Posterior vena cava (tissue), 2 donors: ENCODE data around the gene C6orf136. TPM values are rescaled to one million over a fixed set of nuclear protein-coding genes. Genes with fewer than 3 reads are reported as not detected.
"Not testable (repeated sequence)": the region's sequence is repeated elsewhere in the genome, so short reads cannot be mapped to it uniquely, and the experiment has no call there.

Experiments
- DNase-seq: peaks from one replicate; pipeline ENCODE4 v3.0.0-alpha.2; 2020; ENCODE audit warnings: low spot score
- intact Hi-C, 2 donors: fragments of 100-400 bp; cut with DNase I; formaldehyde crosslinking; loops; one replicate each; pipeline versions ENCODE4 v1.14.1 to v1.14.2; 2022 to 2023
- total RNA-seq, 2 donors: library from RNA; stranded (reverse); fragmentation: NEBNext Ultra II Directional; extraction: Animal tissue kit (Norgen Biotek cat#: 25700); gene quantifications; one replicate each; pipeline ENCODE4 v1.2.1, GENCODE V29; 2021
- donor health status: DM: yes; HTN: yes; CAD: no.
- donor health status: DM: yes; HTN: yes; CAD: no.

C6orf136 gene
- total RNA-seq, 2 donors from 2014 or later: 8.5 to 13.4 TPM

DNA sequence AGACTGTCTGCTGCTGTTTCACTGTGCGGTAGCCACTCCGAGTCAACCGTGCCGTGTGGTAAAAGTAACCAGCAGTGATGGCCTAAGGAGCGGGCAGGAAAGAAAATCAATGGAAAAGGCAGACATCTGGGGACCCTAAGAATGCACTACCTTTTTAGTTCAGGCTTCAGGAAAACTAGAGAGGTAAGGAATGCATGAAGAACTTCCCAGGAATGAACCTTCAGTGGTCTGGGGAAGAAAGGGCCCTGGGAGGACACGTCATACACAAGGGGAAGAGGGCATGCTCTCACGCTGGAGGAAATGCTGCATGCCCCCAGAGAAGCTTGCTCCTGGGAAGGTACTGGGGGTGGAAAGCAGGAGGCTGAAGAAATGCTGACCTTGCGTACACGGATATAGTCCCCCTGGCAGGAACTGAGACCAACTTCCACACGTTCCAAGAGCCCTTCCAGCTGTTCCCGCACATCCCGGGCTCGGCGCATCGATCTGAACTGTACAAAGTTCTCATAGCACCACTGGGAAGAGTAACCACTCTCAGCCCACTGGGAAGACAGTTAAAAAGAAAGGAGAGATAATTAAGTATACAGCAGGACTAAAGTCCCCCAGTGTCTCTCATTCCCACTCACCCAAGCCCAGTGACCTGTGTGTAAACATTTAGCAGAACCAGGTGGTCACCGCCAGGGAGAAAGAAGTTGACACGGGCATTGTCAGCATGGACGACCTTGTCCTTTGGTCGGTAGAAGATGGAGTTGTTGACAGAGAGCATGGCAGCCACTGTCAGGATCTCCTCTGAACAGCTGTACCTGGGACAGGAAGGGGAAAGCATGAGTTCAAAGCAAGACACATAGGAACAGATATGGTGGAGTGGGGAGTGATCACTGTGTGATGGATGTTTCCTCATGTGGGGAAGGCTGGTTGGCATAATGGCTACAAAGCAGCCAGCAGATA lies 8.1 kb downstream of the C6orf136 start:
- no peak for DNase-seq
- intact Hi-C loops: no loop called here

GRCh38 chr6:30655743-30656094 lies 8.8 kb downstream of the C6orf136 start:
- intact Hi-C loops: no loop called here
- no peak for DNase-seq

DNA sequence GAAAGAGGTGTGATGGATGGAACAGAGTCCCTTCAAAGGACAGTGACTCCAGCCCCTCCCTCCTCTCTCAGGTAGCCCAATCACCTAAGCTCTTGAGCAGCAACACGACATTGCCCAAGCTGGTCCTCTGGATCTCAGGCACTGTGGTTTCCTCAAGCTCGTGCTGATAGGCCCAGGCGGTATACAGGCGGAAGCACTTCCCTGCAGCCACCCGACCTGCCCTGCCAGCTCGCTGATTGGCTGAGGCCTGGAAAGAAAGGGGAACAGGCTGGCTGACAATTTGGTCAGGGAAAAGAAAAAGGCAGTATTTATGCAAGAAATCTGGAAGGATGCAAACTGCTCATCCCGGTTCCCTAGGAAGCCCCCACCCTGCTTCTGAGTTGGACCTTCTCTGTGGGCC lies 9.6 kb downstream of the C6orf136 start:
- no peak for DNase-seq
- intact Hi-C loops: no loop called here

GRCh38 chr6:30657454-30657853 lies 10.5 kb downstream of the C6orf136 start:
- DNase-seq: no peak
- intact Hi-C loops: no loop called here

- DNase-seq, intact Hi-C loops: not testable (repeated sequence)
These were observed 11.0 kb downstream of the C6orf136 start for GRCh38 chr6:30657922-30658321.

DNA sequence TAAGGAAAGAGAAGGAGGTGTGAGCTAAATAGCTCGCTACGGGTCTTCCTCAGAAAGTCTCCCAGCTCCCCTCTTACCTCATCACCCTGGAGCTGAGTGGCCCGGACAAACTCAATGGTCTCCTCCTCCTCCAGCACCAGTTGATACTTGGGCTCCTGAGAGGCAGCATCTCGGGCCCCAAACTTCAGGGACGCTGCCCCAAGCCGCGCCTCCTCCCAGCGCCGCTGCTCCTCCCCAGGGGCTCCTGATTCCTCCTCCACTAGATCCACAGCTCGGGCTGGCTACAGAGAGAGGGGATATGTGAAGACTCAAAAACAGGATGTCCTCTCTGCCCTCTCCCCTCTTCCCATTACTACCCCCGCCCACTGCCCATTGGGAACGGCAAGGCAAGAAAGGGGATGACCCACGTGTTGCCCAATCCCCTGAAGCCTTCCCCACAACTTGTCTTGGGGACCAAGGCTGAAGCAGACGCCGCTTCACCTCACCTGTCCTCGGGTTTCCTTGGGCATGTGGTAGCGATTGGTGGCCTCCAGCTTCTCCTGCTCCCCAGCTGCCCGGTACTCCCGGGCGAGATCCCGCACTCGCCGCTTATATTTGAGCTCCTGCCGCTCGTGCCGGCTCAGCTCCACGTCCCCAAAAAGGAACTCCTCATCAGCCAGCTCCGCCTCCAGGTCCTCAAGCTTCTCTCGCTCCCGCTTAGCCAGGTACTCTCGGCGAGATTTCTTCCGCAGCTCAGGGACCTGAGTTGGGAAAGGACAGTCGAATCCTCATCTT lies 18.2 kb downstream of the C6orf136 start:
- intact Hi-C loops: loop anchor here in 1 of 2 donors (10.0 kb wide), 1 partner anchor 430 kb away; no protein-coding TSS in a partner anchor
- no peak for DNase-seq

- intact Hi-C loops: loop anchor here in 1 of 2 donors (10.0 kb wide), 1 partner anchor 429 kb away; no protein-coding TSS in a partner anchor
- DNase-seq: not testable (repeated sequence)
These were observed 19.4 kb downstream of the C6orf136 start for GRCh38 chr6:30666300-30666699.

GRCh38 chr6:30670760-30671527 lies 24.0 kb downstream of the C6orf136 start:
- no peak for DNase-seq
- intact Hi-C loops: no loop called here

GRCh38 chr6:30672445-30673253 lies 25.7 kb downstream of the C6orf136 start, which contains the start of gene DHX16:
TSS of gene DHX16 (minus strand) at chr6:30673006. CDS start at chr6:30672841, 165 bp downstream.
- intact Hi-C loops: no loop called here
- peak; percentile 99 for DNase-seq

DNA sequence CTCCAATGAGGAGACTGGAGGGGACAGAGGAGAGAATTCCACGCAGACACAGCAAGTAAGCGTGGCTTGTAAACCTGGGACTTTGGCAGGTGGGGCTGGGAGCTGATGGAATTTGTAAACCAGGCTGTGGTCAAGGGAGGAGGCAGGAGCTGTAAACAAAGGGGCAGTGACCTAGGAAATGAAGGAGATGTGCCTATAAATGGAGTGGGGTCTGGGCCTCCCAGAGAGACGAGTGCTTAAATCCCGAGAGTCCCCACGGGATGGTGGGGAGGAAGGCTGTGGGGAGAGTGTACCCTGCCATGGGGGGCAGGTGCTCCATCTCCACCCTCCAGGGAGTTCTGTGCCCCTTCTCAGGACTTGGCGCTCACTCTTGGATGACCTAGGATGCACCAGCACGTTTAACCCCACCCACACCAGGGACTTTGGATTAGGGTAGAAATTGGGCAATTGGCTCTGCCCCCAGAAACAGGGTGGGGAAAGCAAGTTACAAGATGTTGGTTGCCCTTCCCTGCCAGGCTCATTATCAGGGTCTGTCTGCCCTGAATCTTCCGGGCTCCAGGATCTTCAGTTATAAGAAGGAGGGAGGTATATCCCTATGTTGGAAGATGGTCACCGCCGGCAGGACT lies 29.8 kb downstream of the C6orf136 start:
- intact Hi-C loops: no loop called here
- DNase-seq: peak; percentile 61

DNA sequence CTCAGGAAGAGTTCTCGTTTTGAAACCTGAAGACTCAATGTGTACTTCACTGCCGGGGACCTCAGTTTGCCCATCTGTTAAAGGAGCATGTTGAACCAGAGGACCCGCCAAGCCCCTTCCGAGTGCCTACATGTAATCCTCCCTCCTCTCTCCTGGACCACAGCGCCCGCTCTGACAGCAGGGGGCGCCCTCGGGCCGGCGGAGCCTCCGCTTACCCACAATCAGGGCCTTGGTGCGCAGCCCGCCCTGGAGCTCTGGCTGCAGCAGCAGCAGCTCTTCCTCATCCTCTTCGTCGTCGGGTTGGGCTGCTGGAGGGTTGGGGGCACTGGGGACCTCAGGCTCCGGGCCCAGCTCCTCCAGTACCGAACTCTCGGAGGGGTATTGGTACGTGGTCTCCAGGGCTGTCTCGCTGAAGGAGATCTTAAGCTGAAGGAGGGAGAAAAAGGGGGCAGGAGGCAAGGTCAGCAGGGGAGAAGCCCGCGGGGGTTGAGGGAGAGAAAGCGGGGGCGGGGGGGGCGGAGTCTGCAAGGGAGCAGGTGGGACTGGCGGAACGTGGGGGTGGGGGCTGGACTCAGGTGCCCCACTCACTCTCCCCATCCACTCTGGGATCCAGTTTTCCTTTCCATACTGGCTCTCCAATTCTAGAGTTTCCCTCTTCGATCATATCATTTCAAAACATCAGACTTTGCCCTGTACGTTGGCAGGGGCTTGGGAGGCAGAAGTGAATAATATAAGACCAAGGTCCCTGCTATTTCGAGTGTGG lies 32.2 kb downstream of the C6orf136 start:
- peak; percentile 96 for DNase-seq
- intact Hi-C loops: loop anchor here in 1 of 2 donors (2.0 kb wide), 1 partner anchor 44 kb away; no protein-coding TSS in a partner anchor

- intact Hi-C loops: loop anchor here in 1 of 2 donors (2.0 kb wide), 1 partner anchor 43 kb away; no protein-coding TSS in a partner anchor
- DNase-seq: no peak
These were observed 33.0 kb downstream of the C6orf136 start for GRCh38 chr6:30679765-30680535.

DNA sequence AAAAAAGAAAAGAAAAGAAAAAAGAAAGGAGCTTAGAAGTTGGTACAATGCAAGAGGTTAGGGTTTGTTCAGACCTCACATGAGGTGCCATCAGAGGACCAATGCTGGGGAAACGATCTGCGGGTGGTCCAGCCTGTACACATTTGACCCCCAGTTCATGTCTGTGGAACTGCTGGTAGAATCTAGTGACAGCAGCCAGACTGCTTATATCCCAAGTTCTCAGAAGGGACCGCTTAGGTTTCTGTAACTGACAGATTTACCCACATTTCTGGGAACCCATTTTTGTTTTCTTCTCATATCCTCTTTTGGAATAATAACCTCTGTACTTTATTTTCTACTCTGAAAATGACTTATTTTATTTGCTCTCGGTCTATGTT lies 34.8 kb downstream of the C6orf136 start:
- no peak for DNase-seq
- intact Hi-C loops: loop anchor here in 1 of 2 donors (2.0 kb wide), 1 partner anchor 41 kb away; no protein-coding TSS in a partner anchor

GRCh38 chr6:30682143-30683117 lies 35.5 kb downstream of the C6orf136 start:
- intact Hi-C loops: loop anchor here in 1 of 2 donors (2.0 kb wide), 1 partner anchor 40 kb away; no protein-coding TSS in a partner anchor
- peak; percentile 96 for DNase-seq
